Spleen (tissue), 11 donors: ENCODE measurements around the gene FGGY. TPM values are rescaled to one million over a fixed set of nuclear protein-coding genes. Genes with fewer than 3 reads are reported as not detected.

Experiments used
- DNase-seq: peaks from one replicate; pipeline ENCODE4 v3.0.0-alpha.2; 2020
- H3K27ac ChIP-seq, 8 donors: fragments of 200-600 bp; sonication (generic) in 7 of 8; 1 replicate in 4 of 8; 2 replicates in 4 of 8; pipeline versions ENCODE4 v1.5.0 to v1.8.0; 2016 to 2021; ENCODE audit warnings: inconsistent platforms in 4 of 8, mild to moderate bottlenecking in 4 of 8, moderate library complexity in 1 of 8
- H3K27me3 ChIP-seq, 7 donors: fragments of 200-600 bp; sonication (generic) in 6 of 7; replicated peaks in 1 of 7; 1 replicate in 4 of 7; 2 replicates in 3 of 7; pipeline versions ENCODE4 v1.5.0 to v1.8.0; 2016 to 2021; ENCODE audit warnings: inconsistent platforms in 3 of 7, mild to moderate bottlenecking in 1 of 7
- H3K36me3 ChIP-seq, 6 donors: fragments of 200-600 bp; sonication (generic) in 5 of 6; 1 replicate in 4 of 6; 2 replicates in 2 of 6; pipeline versions ENCODE4 v1.5.0 to v1.8.0; 2016 to 2021; ENCODE audit warnings: inconsistent platforms in 2 of 6
- H3K4me1 ChIP-seq, 6 donors: fragments of 200-600 bp; sonication (generic) in 5 of 6; 1 replicate in 3 of 6; 2 replicates in 3 of 6; pipeline versions ENCODE4 v1.5.0 to v1.8.0; 2016 to 2021; ENCODE audit warnings: inconsistent platforms in 3 of 6
- H3K4me3 ChIP-seq, 8 donors: fragments of 200-600 bp; sonication (generic) in 7 of 8; 1 replicate in 4 of 8; 2 replicates in 4 of 8; pipeline versions ENCODE4 v1.5.0 to v1.8.0; 2016 to 2021; ENCODE audit warnings: inconsistent platforms in 4 of 8, mild to moderate bottlenecking in 4 of 8, moderate library complexity in 2 of 8
- H3K9me3 ChIP-seq, 8 donors: fragments of 200-600 bp; sonication (generic) in 7 of 8; 1 replicate in 4 of 8; 2 replicates in 4 of 8; pipeline versions ENCODE4 v1.5.0 to v1.8.0; 2016 to 2021; ENCODE audit warnings: inconsistent platforms in 4 of 8
- CTCF ChIP-seq, 11 experiments: fragments of 200-600 bp in 7 of 11; fragments of 450-650 bp in 4 of 11; sonication (generic) in 4 of 11; IDR thresholded peaks in 8 of 11; conservative IDR thresholded peaks in 3 of 11; 1 replicate in 7 of 11; 2 replicates in 4 of 11; pipeline versions ENCODE4 v1.4.0 to v1.8.0; 2016 to 2021; ENCODE audit warnings: antibody characterized with exemption in 11 of 11, inconsistent platforms in 4 of 11, mild to moderate bottlenecking in 1 of 11
- POLR2A ChIP-seq, 3 donors: fragments of 450-650 bp; IDR thresholded peaks; one replicate each; pipeline ENCODE4 v1.5.1; 2017; ENCODE audit warnings: antibody characterized with exemption in 3 of 3, mild to moderate bottlenecking in 1 of 3
- POLR2AphosphoS5 ChIP-seq, 3 donors: sonication (generic); formaldehyde crosslinking; IDR thresholded peaks; one replicate each; pipeline ENCODE4 v1.5.1; 2017; ENCODE audit warnings: antibody characterized with exemption in 3 of 3
- WGBS, 5 donors: extraction: QIAGEN DNeasy Blood & Tissue Kit in 3 of 5; methylation state at CpG; one replicate each; pipeline versions ENCODE4 v1.1.5 to v1.1.7; 2013 to 2018; 5-methylcytosine and 5-hydroxymethylcytosine counted together
- intact Hi-C: fragments of 100-400 bp; cut with DNase I; formaldehyde crosslinking; loops from one replicate; pipeline ENCODE4 v1.15.0; 2023; ENCODE audit warnings: low total_unique reads
- polyA plus RNA-seq, 3 donors: library from polyadenylated mRNA; stranded (reverse); fragments of 200-250 nt; gene quantifications; one replicate each; pipeline ENCODE4 v1.2.1, GENCODE V29; 2013
- total RNA-seq, 7 donors: library from RNA; depleted of rRNA in 3 of 7; stranded (reverse); fragments of >200 nt in 3 of 7; fragmentation: NEBNext Ultra II Directional in 4 of 7; extraction: Animal tissue kit (Norgen Biotek cat#: 25700) in 4 of 7; gene quantifications; one replicate each; pipeline versions ENCODE4 v1.1.0 to v1.2.1, GENCODE V29; 2016 to 2021
- donor health status: healthy with polysubstance abuse.
- donor health status: DM: no; HTN: no; CAD: no; lungs with moderate emphysema.
- donor health status: DM: no; HTN: no; CAD: no.
- donor health status: Bipolar disorder and iron deficiency.
- donor health status: healthy.
- donor health status: DM: no; HTN: no; CAD: no.
- donor health status: DM: yes; HTN: yes; CAD: no.

FGGY gene
- total and polyA plus RNA-seq, 10 donors, result 1.7 to 27.8 (median 13.2) TPM

- DNase-seq, result no peak
- Histone ChIP-seq H3K27ac (no peak overlapping the region), H3K4me1 (peaks cover 0 to 4% (median 0%) of the 10 kb centered on the region in 6 donors), H3K9me3 (no peaks in the 10 kb centered on the region), H3K27me3 (no peaks in the 10 kb centered on the region), H3K36me3 (no peaks in the 10 kb centered on the region), H3K4me3 (no peak overlapping the region)
- intact Hi-C loops, result no loop called here
- 74 to 88% (median 84%) methylated on average over 3 of the region's 3 CpGs for WGBS, 5 donors
- TF ChIP-seq POLR2A (IDR thresholded peaks at IDR 0.05) (no peak), CTCF (IDR thresholded peaks at IDR 0.05 in 8 of 11, conservative IDR thresholded peaks at IDR 0.05 in 3 of 11) (no peak), POLR2AphosphoS5 (IDR thresholded peaks at IDR 0.05) (no peak)
These were observed 137.4 kb downstream of the FGGY start for GRCh38 chr1:59434336-59434735.

- Histone ChIP-seq H3K27ac (no peak overlapping the region), H3K9me3 (no peaks in the 10 kb centered on the region), H3K36me3 (no peaks in the 10 kb centered on the region), H3K27me3 (no peaks in the 10 kb centered on the region), H3K4me3 (no peak overlapping the region), H3K4me1 (peaks cover 0 to 4% (median 0%) of the 10 kb centered on the region in 6 donors)
- no peak for TF ChIP-seq CTCF (IDR thresholded peaks at IDR 0.05 in 8 of 11, conservative IDR thresholded peaks at IDR 0.05 in 3 of 11)
- TF ChIP-seq POLR2A (IDR thresholded peaks at IDR 0.05), result no peak
- no peak for TF ChIP-seq POLR2AphosphoS5 (IDR thresholded peaks at IDR 0.05)
- 48 to 70% (median 61%) methylated on average over 2 of the region's 2 CpGs for WGBS, 5 donors
- intact Hi-C loops, result no loop called here
- no peak for DNase-seq
These were observed 139.7 kb downstream of the FGGY start for GRCh38 chr1:59436637-59437036.

- TF ChIP-seq POLR2AphosphoS5 (IDR thresholded peaks at IDR 0.05) (no peak), POLR2A (IDR thresholded peaks at IDR 0.05) (no peak), CTCF (IDR thresholded peaks at IDR 0.05 in 8 of 11, conservative IDR thresholded peaks at IDR 0.05 in 3 of 11) (no peak)
- no peaks in the 10 kb centered on the region for H3K27me3 ChIP-seq
- H3K9me3 ChIP-seq, result no peaks in the 10 kb centered on the region
- H3K36me3 ChIP-seq, result no peaks in the 10 kb centered on the region
- no peak for DNase-seq
- no peak overlapping the region for H3K27ac ChIP-seq
- 58 to 100% (median 100%) methylated on average over 1 of the region's 1 CpG for WGBS, 5 donors
- intact Hi-C loops, result no loop called here
- H3K4me3 ChIP-seq, result no peak overlapping the region
- H3K4me1 ChIP-seq, result peaks cover 0 to 4% (median 0%) of the 10 kb centered on the region in 6 donors
These were observed 141.2 kb downstream of the FGGY start for GRCh38 chr1:59438058-59438560.

GRCh38 chr1:59442492-59442891, 145.6 kb downstream of the FGGY start:
- no peak for TF ChIP-seq POLR2A (IDR thresholded peaks at IDR 0.05)
- no peak for TF ChIP-seq POLR2AphosphoS5 (IDR thresholded peaks at IDR 0.05)
- no peak for TF ChIP-seq CTCF (IDR thresholded peaks at IDR 0.05 in 8 of 11, conservative IDR thresholded peaks at IDR 0.05 in 3 of 11)
- 81 to 96% (median 89%) methylated on average over 4 of the region's 4 CpGs for WGBS, 5 donors
- DNase-seq, result no peak
- no peak overlapping the region for H3K4me3 ChIP-seq
- H3K27ac ChIP-seq, result no peak overlapping the region
- no peaks in the 10 kb centered on the region for H3K27me3 ChIP-seq
- no peaks in the 10 kb centered on the region for H3K9me3 ChIP-seq
- H3K36me3 ChIP-seq, result no peaks in the 10 kb centered on the region
- intact Hi-C loops, result no loop called here
- peaks cover 0 to 3% (median 0%) of the 10 kb centered on the region in 6 donors for H3K4me1 ChIP-seq
